Ovary (tissue), 10 donors: Measurements from ENCODE around the gene NLRC4. TPM values are rescaled to one million over a fixed set of nuclear protein-coding genes. Genes with fewer than 3 reads are reported as not detected.
"Not testable (repeated sequence)": the region's sequence is repeated elsewhere in the genome, so short reads cannot be mapped to it uniquely, and the experiment has no call there.

Experiments
- DNase-seq, 5 donors: peaks; one replicate each; pipeline ENCODE4 v3.0.0-alpha.2; 2019 to 2020
- H3K27ac ChIP-seq, 2 donors: fragments of 200-600 bp; one replicate each; pipeline versions ENCODE4 v1.5.1 to v1.8.0; 2019 to 2022
- H3K27me3 ChIP-seq: fragments of 200-600 bp; one replicate; pipeline ENCODE4 v1.8.0; 2022
- H3K36me3 ChIP-seq: fragments of 200-600 bp; sonication (generic); one replicate; pipeline ENCODE4 v1.5.1; 2019
- H3K4me1 ChIP-seq: one replicate; pipeline ENCODE4 v1.8.1; 2013; ENCODE audit warnings: mild to moderate bottlenecking, moderate library complexity; ENCODE audit not compliant: insufficient read depth
- H3K4me3 ChIP-seq: fragments of 200-600 bp; sonication (generic); one replicate; pipeline ENCODE4 v1.5.1; 2017
- H3K9me3 ChIP-seq, 2 donors: fragments of 200-600 bp in 1 of 2; sonication (generic) in 1 of 2; one replicate each; pipeline versions ENCODE4 v1.5.1 to v1.8.1; 2013 to 2019; ENCODE audit warnings: mild to moderate bottlenecking in 1 of 2, moderate library complexity in 1 of 2
- CTCF ChIP-seq, 3 donors: fragments of 450-650 bp in 2 of 3; fragments of 200-600 bp in 1 of 3; IDR thresholded peaks; one replicate each; pipeline versions ENCODE4 v1.5.1 to v1.8.0; 2016 to 2022; ENCODE audit warnings: antibody characterized with exemption in 3 of 3, mild to moderate bottlenecking in 1 of 3
- EP300 ChIP-seq: sonication (generic); formaldehyde crosslinking; IDR thresholded peaks from one replicate; pipeline ENCODE4 v1.6.1; 2017; ENCODE audit warnings: antibody characterized with exemption
- POLR2A ChIP-seq: fragments of 450-650 bp; IDR thresholded peaks from one replicate; pipeline ENCODE4 v1.6.1; 2017; ENCODE audit warnings: antibody characterized with exemption, mild to moderate bottlenecking, moderate library complexity
- whole genome bisulfite sequencing, 3 donors: extraction: QIAGEN DNeasy Blood & Tissue Kit in 1 of 3; methylation state at CpG; one replicate each; pipeline versions ENCODE4 v1.1.5 to v1.1.7; 2013 to 2017; 5-methylcytosine and 5-hydroxymethylcytosine counted together
- intact Hi-C, 4 donors: fragments of 100-400 bp; cut with DNase I; formaldehyde crosslinking; loops; one replicate each; pipeline versions ENCODE4 v1.11.0 to v1.15.1; 2022 to 2023
- long read RNA-seq, 3 donors: library from polyadenylated mRNA in 2 of 3; unstranded in 2 of 3; transcript quantifications; one replicate each; pipeline ENCODE4 v2.0.0 and lab custom pipeline, GENCODE V29; 2021 to 2026
- polyA plus RNA-seq, 2 donors: library from polyadenylated mRNA; stranded (reverse); fragments of 200-250 nt in 1 of 2; fragments of 350-450 nt in 1 of 2; fragmentation: Illumina TruSeq in 1 of 2; extraction: RNeasy Lipid Tissue Mini Kit (QIAGEN cat#74804) in 1 of 2; gene quantifications; one replicate each; pipeline ENCODE4 v1.2.3, GENCODE V29; 2013 to 2014
- total RNA-seq, 7 donors: library from RNA; depleted of rRNA in 2 of 7; stranded (reverse); fragments of >200 nt in 2 of 7; fragmentation: NEBNext Ultra II Directional in 3 of 7; extraction: Animal tissue kit (Norgen Biotek cat#: 25700) in 3 of 7; gene quantifications; one replicate each; pipeline versions ENCODE4 v1.1.0 to v1.2.4, GENCODE V29; 2016 to 2023
- donor health status: DM: no; HTN: no; CAD: no; lungs with moderate emphysema.
- donor health status: DM: no; HTN: no; CAD: no.
- donor health status: Bipolar disorder and iron deficiency.
- donor health status: DM: yes; HTN: yes; CAD: no.
- donor health status: DM: no; HTN: no; CAD: no.
- donor health status: DM: yes; HTN: yes; CAD: no.

The NLRC4 gene
- total RNA-seq (1 to 10 TPM in 1 of 7 donors, under 1 TPM in 6; 0.15 to 1.7 (median 0.38) TPM), polyA plus RNA-seq (1 to 10 TPM in 1 of 2 donors, under 1 TPM in 1; 0.21 to 1.8 TPM)
- long read RNA-seq, donor 1, partial matches to known transcripts = 0 of 1 reads
- long read RNA-seq, donor 1, other reads (novel, unspliced or antisense) = 1 of 1 reads
- long read RNA-seq, donor 2 = 0 reads
- long read RNA-seq, donor 3, partial matches to known transcripts = 0 of 2 reads
- long read RNA-seq, donor 3, other reads (novel, unspliced or antisense) = 1 of 2 reads

GRCh38 chr2:32264422-32265105 lies at the start of gene NLRC4:
Gene NLRC4, minus strand, starts transcription at chr2:32264886. Its CDS starts 8,111 bp downstream, at chr2:32256775.
- no peak for DNase-seq
- Histone ChIP-seq H3K4me1 (no peaks in the 10 kb centered on the region), H3K4me3 (no peak within 1 kb of the TSS), H3K36me3 (no peaks in the 10 kb centered on the region), H3K27ac (no peak within 1 kb of the TSS), H3K27me3 (no peaks in the 10 kb centered on the region), H3K9me3 (no peaks in the 10 kb centered on the region)
- TF ChIP-seq POLR2A = no peak
- TF ChIP-seq CTCF (IDR thresholded peaks at IDR 0.05) = no peak
- no peak for TF ChIP-seq EP300
- intact Hi-C loops = no loop called here
- WGBS, 3 donors = 72 to 82% (median 80%) methylated on average over 7 of the region's 7 CpGs

- Histone ChIP-seq H3K9me3 (no peaks in the 10 kb centered on the region), H3K27ac (no peak overlapping the region), H3K36me3 (no peaks in the 10 kb centered on the region), H3K4me3 (no peak overlapping the region), H3K27me3 (no peaks in the 10 kb centered on the region), H3K4me1 (no peaks in the 10 kb centered on the region)
- intact Hi-C loops = no loop called here
- 97 to 99% (median 98%) methylated on average over 7 of the region's 7 CpGs for WGBS, 3 donors
- DNase-seq = no peak
- TF ChIP-seq EP300 (no peak), CTCF (IDR thresholded peaks at IDR 0.05) (no peak), POLR2A (no peak)
Observed at GRCh38 chr2:32310577-32310976, 45.9 kb upstream of the NLRC4 start.

GRCh38 chr2:32293966-32294562 lies 29.4 kb upstream of the NLRC4 start:
- H3K4me1 ChIP-seq, DNase-seq, H3K4me3 ChIP-seq, H3K36me3 ChIP-seq, H3K9me3 ChIP-seq, intact Hi-C loops, H3K27me3 ChIP-seq, H3K27ac ChIP-seq: not testable (repeated sequence)
- 94 to 97% (median 94%) methylated on average over 24 to 42 of the region's 43 CpGs for WGBS, 3 donors

- H3K9me3 ChIP-seq, H3K4me1 ChIP-seq, H3K4me3 ChIP-seq, H3K36me3 ChIP-seq, DNase-seq, H3K27me3 ChIP-seq, intact Hi-C loops, H3K27ac ChIP-seq: not testable (repeated sequence)
- WGBS, 3 donors = 98 to 100% (median 99%) methylated on average over 13 to 15 of the region's 26 CpGs
Observed at GRCh38 chr2:32293493-32293892, 28.8 kb upstream of the NLRC4 start.

- no peaks in the 10 kb centered on the region for H3K9me3 ChIP-seq
- no peak for DNase-seq
- intact Hi-C loops = no loop called here
- H3K27me3 ChIP-seq = no peaks in the 10 kb centered on the region
- H3K4me1 ChIP-seq = peaks cover under 1% of the 10 kb centered on the region
- no peaks in the 10 kb centered on the region for H3K36me3 ChIP-seq
- 33 to 53% (median 40%) methylated on average over 2 of the region's 2 CpGs for WGBS, 3 donors
- H3K4me3 ChIP-seq = no peak overlapping the region
- TF ChIP-seq POLR2A (no peak), EP300 (no peak), CTCF (IDR thresholded peaks at IDR 0.05) (no peak)
- no peak overlapping the region for H3K27ac ChIP-seq
Observed at GRCh38 chr2:32291746-32292145, 27.1 kb upstream of the NLRC4 start.
